ENCODE results near the gene ADAMTS1.

- no peak for TF ChIP-seq PATZ1 (CRISPR knock-in tag; IDR thresholded peaks at IDR 0.05; ENCODE audit: borderline replicate concordance)
- no peak for TF ChIP-seq BACH2 (CRISPR knock-in tag; IDR thresholded peaks at IDR 0.05; ENCODE audit: borderline replicate concordance)
- TF ChIP-seq CREB5 (CRISPR knock-in tag; IDR thresholded peaks at IDR 0.05; ENCODE audit: low read depth), result no peak
- TF ChIP-seq ESRRG (CRISPR knock-in tag; IDR thresholded peaks at IDR 0.05), result no peak
- TF ChIP-seq ZNF70 (CRISPR knock-in tag; IDR thresholded peaks at IDR 0.05), result no peak
- TF ChIP-seq ZNF8 (CRISPR knock-in tag; IDR thresholded peaks at IDR 0.05), result no peak
- TF ChIP-seq ARNTL (CRISPR knock-in tag; IDR thresholded peaks at IDR 0.05; ENCODE audit: borderline replicate concordance, low read depth), result no peak
- no peak for TF ChIP-seq SNAI2 (CRISPR knock-in tag; IDR thresholded peaks at IDR 0.05)
- TF ChIP-seq TCF4 (CRISPR knock-in tag; IDR thresholded peaks at IDR 0.05; ENCODE audit: borderline replicate concordance), result no peak
- no peak for TF ChIP-seq TOX (CRISPR knock-in tag; IDR thresholded peaks at IDR 0.05; ENCODE audit: borderline replicate concordance)
- no peak for TF ChIP-seq CSRNP3 (CRISPR knock-in tag; IDR thresholded peaks at IDR 0.05)
- TF ChIP-seq RARB (CRISPR knock-in tag; IDR thresholded peaks at IDR 0.05), result no peak
- TF ChIP-seq GLIS3 (CRISPR knock-in tag; IDR thresholded peaks at IDR 0.05), result no peak
Observed at GRCh38 chr21:26810676-26811415, 34.4 kb downstream of the ADAMTS1 start.
